ENCODE measurements around the gene ATAT1. TPM values are rescaled to one million over a fixed set of nuclear protein-coding genes. Genes with fewer than 3 reads are reported as not detected.
A peak's percentile ranks its signal among the peaks of the same experiment; 100 is the strongest.

ATAT1 gene
- total and polyA plus RNA-seq, 3 experiments from 2014 or later: 1.5 to 10.7 (median 10.5) TPM

DNA sequence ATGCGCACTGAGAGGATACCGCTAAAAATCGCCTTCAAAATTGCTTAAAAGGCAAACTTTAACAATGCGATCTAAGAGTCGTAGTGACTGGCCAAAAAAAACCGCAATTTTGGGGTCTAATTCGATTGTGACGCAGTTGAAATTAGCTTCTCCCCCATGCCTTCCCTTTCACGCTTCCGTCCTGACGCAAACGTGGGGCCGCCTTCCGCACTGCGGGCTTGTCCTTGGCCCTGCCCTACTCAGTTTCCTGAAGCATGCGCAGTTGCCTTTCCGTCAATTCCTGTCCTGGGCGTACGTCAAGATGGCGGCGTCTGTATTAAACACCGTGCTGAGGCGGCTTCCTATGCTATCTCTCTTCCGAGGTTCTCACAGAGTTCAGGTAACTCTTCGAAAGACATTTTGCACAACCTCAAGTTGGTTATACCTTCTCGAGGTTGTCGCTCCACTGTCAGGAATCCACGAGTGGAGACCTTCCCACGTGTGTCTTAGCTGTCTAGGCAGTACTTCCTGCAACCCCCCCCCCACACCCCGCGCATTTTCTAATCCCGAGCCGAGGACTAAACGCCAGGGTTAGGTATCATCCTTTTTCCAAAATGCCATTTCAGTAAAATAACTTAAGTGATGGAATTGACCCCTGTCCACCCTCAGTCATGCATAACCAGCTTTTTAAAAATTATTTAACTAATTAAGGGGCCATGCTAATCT lies 9.0 kb upstream of the ATAT1 start, which contains the start of gene MRPS18B:
TSS of gene MRPS18B (plus strand) at position 276 of the 705 bp plus-strand sequence. CDS start at position 302, 26 bp downstream.
- ChIA-PET CTCF (interaction anchor here (0.6 to 2.2 kb wide), 12 partner anchors 47 to 260 kb away, joined by 3 to 11 read pairs (median 5); partner anchors contain the start of genes ABCF1, DHX16 and MDC1), POLR2A (interaction anchor here (0.5 to 2.4 kb wide), 20 partner anchors 9 to 134 kb away, joined by 3 to 17 read pairs (median 6); partner anchors contain the start of genes ABCF1, ATAT1, DHX16 and FLOT1)
- Mint-ChIP-seq H3K4me1 (peaks cover 27 to 40% (median 39%) of the 10 kb centered on the region in 3 donors), H3K36me3 (peaks cover 19 to 73% (median 24%) of the 10 kb centered on the region in 3 donors), H3K4me3 (peak within 1 kb of the TSS; percentile 93 to 100 (median 99)), H3K27ac (peak within 1 kb of the TSS; percentile 100), H3K9me3 (peaks cover 0 to 4% (median 2%) of the 10 kb centered on the region in 5 donors), H3K27me3 (peaks cover 0 to 20% of the 10 kb centered on the region in 2 donors)
- Histone ChIP-seq H3K4me1 (ENCODE audit: insufficient read depth, low read length) (peaks cover 36% of the 10 kb centered on the region), H3K36me3 (ENCODE audit: insufficient read depth, low read length) (peaks cover 45% of the 10 kb centered on the region), H3K27ac (ENCODE audit: low read depth, low read length) (peak within 1 kb of the TSS; percentile 99), H3K9me3 (ENCODE audit: low read length) (no peaks in the 10 kb centered on the region), H3K27me3 (ENCODE audit: insufficient read depth, low read length, poor library complexity, severe bottlenecking) (no peaks in the 10 kb centered on the region), H3K4me3 (ENCODE audit: low read length) (peak within 1 kb of the TSS; percentile 95)
- peak; percentile 96 to 100 (median 99) for DNase-seq

DNA sequence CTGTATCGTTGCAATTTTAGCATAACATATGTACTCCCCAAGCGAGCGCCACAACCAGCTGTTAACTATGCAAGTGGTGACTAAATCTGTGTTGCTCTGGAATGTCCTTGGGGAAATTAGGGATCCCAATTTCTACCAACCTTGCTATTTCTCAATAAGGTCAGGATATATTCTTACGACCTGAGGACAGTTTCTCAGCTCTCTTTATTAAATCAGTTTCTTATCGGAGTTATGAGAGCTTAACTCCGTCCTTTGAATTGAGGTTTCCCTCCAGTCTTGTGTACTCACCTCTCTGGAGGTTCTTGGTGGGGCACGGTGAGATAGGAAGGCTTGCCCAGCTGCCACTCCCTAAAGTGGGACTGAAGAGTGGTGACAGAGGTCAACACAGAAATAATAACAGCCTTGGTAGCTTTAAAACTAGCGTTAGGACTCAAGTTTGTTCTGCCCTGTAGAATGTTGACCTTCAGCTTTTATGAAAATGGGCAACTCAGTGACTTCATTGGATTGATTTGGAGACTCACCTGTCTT lies 8.3 kb upstream of the ATAT1 start:
- ChIA-PET CTCF (interaction anchor here (0.6 to 2.2 kb wide), 11 partner anchors 47 to 260 kb away, joined by 3 to 11 read pairs (median 6); partner anchors contain the start of genes ABCF1, DHX16 and MDC1), POLR2A (interaction anchor here (0.7 to 2.4 kb wide), 17 partner anchors 8 to 135 kb away, joined by 3 to 17 read pairs (median 6); partner anchors contain the start of genes ABCF1, ATAT1, DHX16 and GNL1)
- Mint-ChIP-seq H3K27me3 (peaks cover 0 to 20% of the 10 kb centered on the region in 2 donors), H3K4me1 (peaks cover 25 to 34% (median 33%) of the 10 kb centered on the region in 3 donors), H3K27ac (peak overlapping the region; percentile 100), H3K4me3 (peak overlapping the region; percentile 93 to 100 (median 99)), H3K9me3 (peaks cover 0 to 4% (median 2%) of the 10 kb centered on the region in 5 donors), H3K36me3 (peaks cover 19 to 74% (median 24%) of the 10 kb centered on the region in 3 donors)
- Histone ChIP-seq H3K27ac (ENCODE audit: low read depth, low read length) (peak overlapping the region; percentile 99), H3K36me3 (ENCODE audit: insufficient read depth, low read length) (peaks cover 45% of the 10 kb centered on the region), H3K4me1 (ENCODE audit: insufficient read depth, low read length) (peaks cover 30% of the 10 kb centered on the region), H3K4me3 (ENCODE audit: low read length) (peak overlapping the region; percentile 95), H3K27me3 (ENCODE audit: insufficient read depth, low read length, poor library complexity, severe bottlenecking) (no peaks in the 10 kb centered on the region), H3K9me3 (ENCODE audit: low read length) (no peaks in the 10 kb centered on the region)
- no peak for DNase-seq

DNA sequence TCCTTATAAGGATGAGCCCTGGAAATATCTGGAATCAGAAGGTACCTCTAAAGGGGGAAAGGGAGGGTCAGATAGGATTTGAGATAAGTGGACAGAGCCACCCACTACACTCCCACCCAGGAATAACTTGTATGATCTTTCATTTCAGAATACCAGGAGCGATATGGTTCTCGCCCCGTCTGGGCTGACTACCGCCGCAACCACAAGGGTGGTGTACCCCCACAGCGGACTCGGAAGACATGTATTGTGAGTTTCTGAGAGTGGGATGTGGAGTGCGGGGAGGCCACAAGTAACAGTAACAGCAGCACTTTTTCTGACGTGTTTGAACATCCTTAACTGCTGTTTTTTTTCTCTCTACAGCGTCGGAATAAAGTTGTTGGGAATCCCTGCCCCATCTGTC lies 7.1 kb upstream of the ATAT1 start:
- Mint-ChIP-seq H3K4me3 (peak overlapping the region in 5 of 7 donors; percentile 20 to 99 (median 54)), H3K27me3 (peaks cover 0 to 20% of the 10 kb centered on the region in 2 donors), H3K36me3 (peaks cover 19 to 75% (median 24%) of the 10 kb centered on the region in 3 donors), H3K9me3 (peaks cover 0 to 4% (median 2%) of the 10 kb centered on the region in 5 donors), H3K27ac (peak overlapping the region in 3 of 8 donors; percentile 29 to 100 (median 55)), H3K4me1 (peaks cover 15 to 22% (median 20%) of the 10 kb centered on the region in 3 donors)
- Histone ChIP-seq H3K27ac (ENCODE audit: low read depth, low read length) (no peak overlapping the region), H3K4me1 (ENCODE audit: insufficient read depth, low read length) (peaks cover 18% of the 10 kb centered on the region), H3K4me3 (ENCODE audit: low read length) (no peak overlapping the region), H3K36me3 (ENCODE audit: insufficient read depth, low read length) (peaks cover 48% of the 10 kb centered on the region), H3K27me3 (ENCODE audit: insufficient read depth, low read length, poor library complexity, severe bottlenecking) (no peaks in the 10 kb centered on the region), H3K9me3 (ENCODE audit: low read length) (no peaks in the 10 kb centered on the region)
- no peak for DNase-seq
- POLR2A ChIA-PET: no interaction called here
- CTCF ChIA-PET: interaction anchor here (2.2 kb wide), 1 partner anchor 53 kb away, joined by 7 read pairs; the partner anchor contains the start of gene DHX16

DNA sequence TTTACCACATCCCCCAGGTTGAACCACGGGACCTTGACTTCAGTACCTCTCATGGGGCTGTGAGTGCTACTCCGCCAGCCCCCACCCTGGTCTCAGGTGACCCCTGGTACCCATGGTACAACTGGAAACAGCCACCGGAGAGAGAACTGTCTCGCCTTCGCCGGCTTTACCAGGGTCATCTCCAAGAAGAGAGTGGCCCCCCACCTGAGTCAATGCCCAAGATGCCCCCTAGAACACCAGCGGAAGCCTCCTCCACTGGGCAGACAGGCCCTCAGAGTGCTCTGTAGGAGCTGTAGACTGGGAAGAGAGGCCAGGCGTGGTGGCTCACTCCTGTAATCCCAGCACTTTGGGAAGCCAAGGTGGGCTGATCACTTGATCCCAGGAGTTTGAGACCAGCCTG lies 1.2 kb upstream of the ATAT1 start:
- Histone ChIP-seq H3K9me3 (ENCODE audit: low read length) (no peaks in the 10 kb centered on the region), H3K27ac (ENCODE audit: low read depth, low read length) (peak overlapping the region; percentile 29), H3K4me1 (ENCODE audit: insufficient read depth, low read length) (peaks cover 16% of the 10 kb centered on the region), H3K36me3 (ENCODE audit: insufficient read depth, low read length) (peaks cover 41% of the 10 kb centered on the region), H3K27me3 (ENCODE audit: insufficient read depth, low read length, poor library complexity, severe bottlenecking) (no peaks in the 10 kb centered on the region), H3K4me3 (ENCODE audit: low read length) (no peak overlapping the region)
- peak overlapping the region in 6 of 8 donors; percentile 51 to 98 (median 95) for H3K27ac Mint-ChIP-seq
- no peak for DNase-seq
- H3K4me1 Mint-ChIP-seq: peaks cover 19 to 25% (median 19%) of the 10 kb centered on the region in 3 donors
- ChIA-PET CTCF (interaction anchor here (0.7 to 3.1 kb wide), 11 partner anchors 9 to 143 kb away, joined by 3 to 14 read pairs (median 4); no protein-coding TSS in a partner anchor), POLR2A (interaction anchor here (1.9 kb wide), 1 partner anchor 10 kb away, joined by 7 read pairs; no protein-coding TSS in a partner anchor)
- no peaks in the 10 kb centered on the region for H3K27me3 Mint-ChIP-seq
- peaks cover 0 to 69% (median 11%) of the 10 kb centered on the region in 3 donors for H3K36me3 Mint-ChIP-seq
- no peaks in the 10 kb centered on the region for H3K9me3 Mint-ChIP-seq
- H3K4me3 Mint-ChIP-seq: peak overlapping the region in 1 of 7 donors; percentile 86

DNA sequence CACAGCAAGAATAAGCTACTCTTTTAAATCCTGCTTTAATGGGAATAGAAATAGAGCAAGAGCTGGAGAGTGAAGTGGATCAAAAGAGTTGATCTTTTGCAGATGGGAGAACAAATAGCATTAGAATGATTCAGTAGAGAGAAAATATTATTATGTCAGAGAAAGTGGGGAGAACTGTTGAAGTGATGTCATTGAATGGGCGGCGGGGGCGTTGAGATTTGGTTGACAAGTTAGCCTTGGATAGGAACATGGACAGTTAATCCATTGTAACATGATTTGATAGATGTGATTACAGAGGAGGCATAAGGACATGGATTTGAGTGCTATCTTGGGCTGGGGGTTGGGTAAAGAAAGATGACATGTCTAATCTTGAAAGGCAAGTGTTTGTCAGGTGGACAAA lies 9.2 kb downstream of the ATAT1 start:
- no peak for DNase-seq
- H3K27ac ChIP-seq (ENCODE audit: low read depth, low read length): no peak overlapping the region
- H3K27me3 ChIP-seq (ENCODE audit: insufficient read depth, low read length, poor library complexity, severe bottlenecking): no peaks in the 10 kb centered on the region
- peaks cover 4 to 34% (median 15%) of the 10 kb centered on the region in 3 donors for H3K36me3 Mint-ChIP-seq
- H3K9me3 Mint-ChIP-seq: no peaks in the 10 kb centered on the region
- H3K4me3 Mint-ChIP-seq: no peak overlapping the region
- H3K4me1 ChIP-seq (ENCODE audit: insufficient read depth, low read length): peaks cover 10% of the 10 kb centered on the region
- H3K4me1 Mint-ChIP-seq: peaks cover 0 to 5% (median 2%) of the 10 kb centered on the region in 3 donors
- no peaks in the 10 kb centered on the region for H3K27me3 Mint-ChIP-seq
- ChIA-PET CTCF (interaction anchor here (0.5 to 1.4 kb wide), 4 partner anchors 38 to 103 kb away, joined by 3 read pairs; no protein-coding TSS in a partner anchor), POLR2A (no interaction called here)
- H3K27ac Mint-ChIP-seq: no peak overlapping the region
- H3K36me3 ChIP-seq (ENCODE audit: insufficient read depth, low read length): no peaks in the 10 kb centered on the region
- no peak overlapping the region for H3K4me3 ChIP-seq (ENCODE audit: low read length)
- H3K9me3 ChIP-seq (ENCODE audit: low read length): no peaks in the 10 kb centered on the region

DNA sequence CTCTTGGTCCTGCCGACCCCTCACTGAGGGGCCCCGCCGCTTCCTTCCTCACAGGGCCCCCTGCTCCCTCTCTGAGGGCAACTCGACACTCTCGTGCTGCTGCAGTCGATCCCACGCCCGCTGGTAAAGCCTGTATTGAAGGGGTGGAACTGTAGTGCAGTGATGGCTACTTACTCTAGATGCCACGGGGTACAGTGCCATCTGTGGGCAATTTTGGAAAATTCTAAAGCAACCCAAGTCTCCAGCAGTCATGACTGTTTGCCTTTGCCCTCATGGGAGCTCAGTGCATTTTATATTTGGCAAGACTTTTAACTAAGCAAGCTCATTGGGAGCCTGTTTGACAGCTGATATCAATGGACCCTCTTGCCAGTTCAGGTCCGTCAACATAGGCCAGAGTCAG lies 13.8 kb downstream of the ATAT1 start:
- Histone ChIP-seq H3K4me1 (ENCODE audit: insufficient read depth, low read length) (peaks cover 16% of the 10 kb centered on the region), H3K36me3 (ENCODE audit: insufficient read depth, low read length) (no peaks in the 10 kb centered on the region), H3K27ac (ENCODE audit: low read depth, low read length) (no peak overlapping the region), H3K4me3 (ENCODE audit: low read length) (no peak overlapping the region), H3K9me3 (ENCODE audit: low read length) (no peaks in the 10 kb centered on the region), H3K27me3 (ENCODE audit: insufficient read depth, low read length, poor library complexity, severe bottlenecking) (no peaks in the 10 kb centered on the region)
- no peak overlapping the region for H3K4me3 Mint-ChIP-seq
- H3K27me3 Mint-ChIP-seq: no peaks in the 10 kb centered on the region
- ChIA-PET CTCF (interaction anchor here (1.4 to 1.6 kb wide), 3 partner anchors 15 to 187 kb away, joined by 3 read pairs; no protein-coding TSS in a partner anchor), POLR2A (no interaction called here)
- H3K27ac Mint-ChIP-seq: peak overlapping the region in 1 of 8 donors; percentile 69
- H3K9me3 Mint-ChIP-seq: no peaks in the 10 kb centered on the region
- H3K4me1 Mint-ChIP-seq: peaks cover 9 to 17% (median 12%) of the 10 kb centered on the region in 3 donors
- no peak for DNase-seq
- peaks cover 0 to 46% (median 16%) of the 10 kb centered on the region in 3 donors for H3K36me3 Mint-ChIP-seq

DNA sequence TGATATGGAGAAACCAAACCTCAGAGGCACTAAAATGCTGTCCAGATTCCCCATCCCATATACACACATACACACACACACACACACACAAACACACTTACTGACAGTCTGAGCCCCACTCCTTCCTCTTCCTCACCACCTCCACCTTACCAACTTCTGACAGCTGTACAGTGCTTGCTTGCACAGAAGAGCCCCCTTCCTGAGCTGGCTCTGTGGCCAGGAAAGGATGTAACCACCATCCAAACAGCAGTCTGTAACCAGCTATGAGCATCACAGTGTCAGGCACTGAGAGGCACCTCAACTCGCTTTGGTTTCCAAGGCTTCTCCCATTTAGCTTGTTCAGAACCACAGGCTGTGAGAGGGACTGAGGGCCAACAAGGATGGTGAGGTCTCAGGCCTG lies 14.4 kb downstream of the ATAT1 start:
- no peak overlapping the region for H3K27ac ChIP-seq (ENCODE audit: low read depth, low read length)
- H3K9me3 Mint-ChIP-seq: no peaks in the 10 kb centered on the region
- ChIA-PET CTCF (interaction anchor here (1.2 to 1.6 kb wide), 4 partner anchors 15 to 187 kb away, joined by 3 to 6 read pairs (median 3); no protein-coding TSS in a partner anchor), POLR2A (interaction anchor here (0.5 to 1.1 kb wide), 2 partner anchors 26 to 149 kb away, joined by 3 to 11 read pairs; no protein-coding TSS in a partner anchor)
- no peaks in the 10 kb centered on the region for H3K27me3 Mint-ChIP-seq
- peak in 1 of 5 donors; percentile 33 for DNase-seq
- H3K27me3 ChIP-seq (ENCODE audit: insufficient read depth, low read length, poor library complexity, severe bottlenecking): no peaks in the 10 kb centered on the region
- peak overlapping the region in 1 of 7 donors; percentile 16 for H3K4me3 Mint-ChIP-seq
- H3K4me1 ChIP-seq (ENCODE audit: insufficient read depth, low read length): peaks cover 19% of the 10 kb centered on the region
- H3K27ac Mint-ChIP-seq: peak overlapping the region in 4 of 8 donors; percentile 13 to 61 (median 19)
- H3K4me1 Mint-ChIP-seq: peaks cover 14 to 19% (median 18%) of the 10 kb centered on the region in 3 donors
- H3K36me3 ChIP-seq (ENCODE audit: insufficient read depth, low read length): no peaks in the 10 kb centered on the region
- no peak overlapping the region for H3K4me3 ChIP-seq (ENCODE audit: low read length)
- no peaks in the 10 kb centered on the region for H3K9me3 ChIP-seq (ENCODE audit: low read length)
- H3K36me3 Mint-ChIP-seq: peaks cover 0 to 43% (median 11%) of the 10 kb centered on the region in 3 donors

Measured in CD8-positive, alpha-beta memory T cell (primary cell).